HG03460 (cell line): Measurements from ENCODE around the gene TP73.

Experiments used
- ATAC-seq: cut with Tn5 transposase; IDR thresholded peaks from one replicate; pipeline ENCODE4 v1.9.1; 2021; ENCODE audit not compliant: unreplicated experiment

Gene TP73

DNA sequence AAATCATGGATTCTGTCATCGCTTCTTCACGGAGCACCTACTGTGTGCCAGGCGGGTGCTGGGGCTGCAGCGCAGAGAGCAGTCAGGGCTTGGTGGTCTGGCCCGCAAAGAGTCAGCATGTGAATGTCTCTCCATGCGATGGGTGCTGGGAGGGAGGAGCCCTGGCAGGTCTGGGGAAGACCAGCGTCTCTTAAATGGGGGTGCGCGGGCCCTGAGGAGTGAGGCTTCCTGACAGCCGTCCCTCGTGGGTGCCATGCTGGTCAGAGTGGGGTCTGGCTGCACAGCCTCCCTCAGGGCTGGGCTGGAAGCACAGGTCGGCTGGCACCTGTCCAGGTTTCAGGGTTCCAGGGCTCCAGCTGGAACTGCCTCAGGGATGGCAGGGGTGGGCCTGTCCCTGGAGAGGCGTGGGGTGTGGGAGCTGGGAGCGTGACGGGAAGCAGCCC lies 18.5 kb downstream of the TP73 start:
- no peak for ATAC-seq

DNA sequence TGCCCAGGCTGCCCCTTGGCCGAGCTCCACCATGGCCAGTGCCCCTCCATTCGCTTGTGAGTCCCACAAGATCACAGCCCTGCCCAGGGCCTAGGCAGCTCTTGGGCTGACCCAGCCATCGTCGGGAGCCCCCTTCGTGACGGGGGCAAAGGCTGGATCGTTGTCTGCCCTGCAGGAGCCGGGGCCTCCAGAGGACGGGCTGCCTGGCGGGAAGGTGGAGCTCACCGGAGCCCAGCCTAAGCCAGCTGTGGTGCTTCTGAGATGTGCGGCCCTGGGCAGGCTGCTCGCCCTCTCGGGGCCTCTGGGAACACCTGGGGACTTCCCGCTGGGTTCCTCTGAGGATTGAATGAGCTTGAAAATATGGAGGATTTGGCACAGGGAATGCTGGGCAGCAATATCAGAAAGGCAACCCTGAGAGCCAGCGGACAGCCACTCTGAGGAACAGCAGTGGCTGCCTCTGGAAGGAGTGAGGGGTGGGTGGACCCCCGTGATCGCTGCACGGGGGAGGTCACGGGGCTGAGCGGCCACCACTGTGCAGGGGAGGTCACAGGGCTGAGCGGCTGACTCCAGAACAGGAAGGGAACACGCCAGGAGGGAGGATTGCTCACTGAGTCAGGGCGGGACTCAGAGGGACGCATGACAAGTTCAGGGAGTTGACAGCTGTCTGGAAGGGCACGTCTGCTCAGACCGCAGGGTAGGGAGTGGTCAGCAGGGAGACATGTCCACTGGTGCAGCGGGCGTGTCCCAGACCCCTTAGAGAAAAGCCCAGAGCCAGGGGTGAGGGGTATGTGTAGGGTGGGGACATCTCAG lies 19.3 kb downstream of the TP73 start:
- no peak for ATAC-seq

DNA sequence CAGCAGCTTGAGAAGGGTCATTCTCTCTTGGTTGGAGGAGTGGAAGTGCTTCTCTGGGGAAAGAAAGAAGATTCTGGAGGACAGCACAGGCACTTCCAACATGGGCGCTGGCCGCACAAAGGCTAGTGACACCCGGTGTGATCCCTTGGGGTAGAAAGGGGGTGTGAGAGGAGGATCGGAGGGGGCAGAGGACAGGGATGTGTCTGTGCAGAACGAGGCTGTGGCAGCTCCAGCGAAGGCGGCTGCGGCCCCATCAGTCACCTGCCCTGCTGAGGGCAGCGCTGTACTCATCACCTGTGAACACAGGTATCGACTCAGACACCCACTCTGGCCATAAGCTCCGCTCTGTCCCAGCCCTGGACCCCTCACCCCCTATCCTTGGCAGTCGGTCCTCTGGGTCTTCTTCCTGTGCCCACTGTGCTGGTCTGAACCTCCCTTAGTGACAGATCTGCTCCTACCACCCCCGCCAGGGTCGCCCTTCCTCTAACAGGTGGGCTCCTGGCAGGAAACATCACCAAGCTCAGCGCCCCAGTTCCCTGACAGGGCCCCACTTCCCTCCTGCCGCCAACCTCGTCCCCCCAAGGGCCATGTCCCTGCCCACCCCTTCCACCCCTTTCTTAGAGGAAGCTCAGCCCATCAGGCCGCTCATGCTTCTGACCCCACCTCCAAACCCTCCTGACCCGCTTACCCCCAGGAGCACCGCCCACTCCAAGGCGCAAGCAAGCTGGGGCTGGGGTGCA lies 20.1 kb downstream of the TP73 start:
- no peak for ATAC-seq

DNA sequence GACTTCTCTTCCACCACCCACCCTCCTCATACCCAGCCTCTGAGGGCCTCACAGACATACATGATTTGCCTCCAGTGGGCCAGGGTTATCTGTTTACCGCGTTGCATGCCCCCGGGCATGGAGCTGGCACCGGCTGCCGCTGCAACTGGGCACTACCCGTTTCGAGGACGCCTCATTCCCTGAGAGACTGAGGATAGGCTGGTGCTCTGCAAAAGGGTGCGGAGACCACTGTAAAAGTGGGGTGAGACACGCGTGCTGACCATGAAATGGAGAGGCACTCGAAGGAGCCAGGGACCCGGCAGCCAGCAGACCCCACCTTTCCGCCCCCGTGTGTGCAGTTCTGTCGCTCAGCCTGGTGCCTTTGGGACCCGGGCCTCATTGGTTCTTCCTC lies 20.6 kb downstream of the TP73 start:
- ATAC-seq: no peak

DNA sequence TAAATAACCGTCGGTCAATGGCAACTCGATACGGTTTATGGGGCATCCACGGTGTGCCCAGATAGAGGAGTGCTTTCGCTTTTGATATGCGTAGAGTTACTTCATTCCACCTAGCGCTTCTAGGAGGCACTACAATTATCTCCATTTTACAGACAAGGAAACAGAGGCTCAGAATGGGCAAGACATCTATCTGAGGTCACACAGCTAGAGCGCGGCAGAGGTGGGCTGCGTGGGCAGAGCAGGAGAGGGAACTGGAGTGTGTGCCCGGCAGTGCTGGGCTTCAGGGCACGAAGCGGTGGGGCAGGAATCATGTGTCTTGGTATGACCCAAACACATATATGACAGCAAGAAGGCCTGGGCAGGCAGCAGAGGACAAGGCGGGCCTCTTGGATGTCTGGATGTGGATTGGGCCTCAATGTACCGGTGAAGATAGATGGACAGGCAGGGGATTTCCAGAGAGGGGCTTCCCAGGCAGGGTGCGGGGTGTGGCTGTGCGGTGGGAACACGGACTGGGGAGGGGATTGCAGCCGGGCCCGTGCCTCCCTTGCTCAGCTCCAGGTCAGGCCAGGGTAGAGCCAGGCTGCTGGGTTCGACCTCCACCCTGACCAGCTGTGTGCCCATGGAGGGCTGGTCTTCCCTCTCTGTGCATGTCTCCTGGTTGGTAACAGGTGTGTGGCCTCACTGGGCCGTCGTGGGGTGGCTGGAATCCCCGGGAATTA lies 21.2 kb downstream of the TP73 start:
- ATAC-seq: no peak

DNA sequence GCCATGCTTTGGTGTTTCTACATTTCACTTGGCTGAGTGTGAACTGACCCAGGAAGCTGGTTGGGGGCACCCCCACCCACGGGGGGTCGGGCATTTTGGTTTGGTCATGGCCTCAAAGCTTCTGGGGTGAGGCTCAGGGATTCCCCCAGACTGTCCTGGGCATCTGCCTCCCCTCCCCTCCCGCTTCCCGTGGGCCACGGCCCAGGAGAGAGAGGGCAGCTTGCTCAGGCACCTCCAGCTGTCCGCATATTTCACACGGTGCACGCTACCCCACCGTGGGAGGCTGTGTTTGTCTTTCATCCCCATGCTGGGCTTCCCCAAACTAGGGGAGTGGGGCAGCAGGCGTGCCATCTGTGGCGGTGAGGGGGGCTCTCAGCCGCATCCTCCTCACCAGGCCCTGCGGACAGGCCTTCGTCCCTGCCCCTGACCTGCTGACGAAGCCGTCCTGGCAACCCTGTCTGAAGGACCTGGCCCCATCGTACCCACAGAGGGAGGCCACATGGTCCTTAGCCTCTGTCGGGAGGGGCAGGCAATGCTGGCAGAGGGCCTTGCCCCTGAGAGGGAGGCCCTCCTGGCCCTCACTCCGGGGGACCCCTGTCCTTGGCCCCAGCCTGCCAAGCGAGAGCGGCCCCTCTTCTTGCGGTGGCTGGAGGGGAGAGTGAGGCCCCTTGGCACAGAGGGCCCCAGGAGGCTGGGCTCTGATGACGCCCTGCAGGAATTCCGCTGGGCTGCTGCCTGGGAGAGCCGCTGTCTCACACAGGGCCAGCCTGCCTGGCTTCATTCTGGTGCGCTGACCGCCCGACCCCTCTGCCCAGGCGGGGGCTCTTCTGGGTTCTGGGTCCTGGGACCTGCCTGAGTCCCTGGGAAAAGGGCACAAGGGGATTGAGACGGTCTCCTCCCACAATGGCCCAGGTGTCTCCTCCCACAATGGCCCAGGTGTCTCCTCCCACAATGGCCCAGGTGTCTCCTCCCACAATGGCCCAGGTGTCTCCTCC lies 22.1 kb downstream of the TP73 start:
- no peak for ATAC-seq

DNA sequence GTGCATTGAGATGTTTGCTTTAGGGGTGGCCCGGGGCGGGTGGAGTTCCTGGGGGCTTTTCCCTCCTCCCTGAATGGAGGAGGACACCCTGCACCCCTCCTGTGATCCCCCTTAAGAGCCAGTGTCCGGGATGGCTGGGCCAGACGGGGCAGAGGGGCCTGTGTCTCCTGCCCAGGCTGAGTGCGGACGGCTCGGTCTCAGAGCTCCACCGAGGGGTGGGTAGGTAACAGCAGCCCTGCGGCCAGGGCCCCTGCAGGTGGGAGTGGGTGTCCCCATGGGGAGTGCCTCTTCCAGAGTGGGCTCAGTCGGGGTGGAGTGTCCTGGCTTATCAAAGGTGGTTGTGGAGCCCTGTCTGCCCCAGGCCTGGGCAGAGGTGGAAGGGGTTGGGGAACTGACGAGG lies 23.1 kb downstream of the TP73 start:
- no peak for ATAC-seq

DNA sequence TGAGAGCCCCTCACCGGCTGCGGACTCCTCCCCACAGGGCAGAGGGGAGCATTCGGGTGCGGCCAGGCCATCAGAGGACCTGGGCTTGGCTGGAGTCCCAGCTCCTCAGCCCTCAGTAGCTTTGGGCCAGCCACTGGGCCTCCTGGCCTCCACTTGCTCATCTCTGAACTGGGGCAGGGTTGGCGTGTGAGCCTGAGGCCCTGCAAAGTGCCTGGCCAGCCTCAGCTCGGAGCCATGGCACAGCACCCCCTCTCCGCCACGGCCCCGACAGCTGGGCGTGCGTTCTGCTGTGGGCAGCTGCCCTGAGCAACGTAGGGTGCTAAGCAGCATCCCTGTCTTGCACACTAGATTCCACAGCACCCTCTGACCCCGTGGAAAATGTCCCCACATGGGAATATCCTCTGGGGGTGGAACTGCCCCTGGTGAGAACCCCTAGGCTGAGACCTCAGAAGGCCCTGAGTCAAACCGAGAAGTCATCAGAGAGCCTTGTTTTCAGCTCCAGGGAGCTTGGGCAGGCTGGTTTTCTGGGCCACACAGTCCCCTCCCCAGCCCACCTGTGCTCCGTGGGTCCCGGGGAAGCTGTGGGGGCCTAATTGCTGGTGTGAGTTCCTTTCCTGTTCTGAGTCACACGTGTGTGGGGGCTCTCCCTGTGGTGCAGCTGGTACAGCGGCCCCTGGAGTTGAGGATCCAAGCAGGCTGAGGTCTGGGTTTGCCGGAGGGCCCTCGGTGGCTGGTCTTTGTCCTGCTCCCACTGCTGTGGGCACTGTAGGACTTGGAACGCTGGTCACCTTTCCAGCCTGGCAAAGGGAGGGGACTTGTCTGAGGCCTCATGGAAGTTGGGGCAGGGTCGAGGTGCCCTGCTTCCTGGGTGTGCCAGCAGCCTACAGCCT lies 24.5 kb downstream of the TP73 start:
- peak; percentile 63 for ATAC-seq

DNA sequence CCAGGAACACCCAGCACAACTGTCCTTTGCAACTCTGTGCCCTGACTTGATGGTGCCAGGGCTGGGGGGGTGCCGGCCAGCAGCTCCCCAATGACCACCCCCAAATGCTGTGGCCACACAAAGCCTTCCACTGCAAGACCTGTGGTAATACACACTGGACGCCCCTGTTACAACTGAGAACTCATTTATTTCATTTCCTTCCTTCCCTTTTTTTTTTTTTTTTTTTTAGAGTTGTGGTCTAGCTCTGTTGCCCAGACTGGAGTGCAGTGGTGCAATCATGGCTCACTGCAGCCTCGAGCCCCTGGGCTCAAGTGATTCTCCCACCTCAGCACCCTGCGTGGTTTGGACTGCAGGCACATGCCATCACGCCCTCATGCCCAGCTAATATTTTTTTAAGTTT lies 25.2 kb downstream of the TP73 start:
- peak; percentile 5 for ATAC-seq

DNA sequence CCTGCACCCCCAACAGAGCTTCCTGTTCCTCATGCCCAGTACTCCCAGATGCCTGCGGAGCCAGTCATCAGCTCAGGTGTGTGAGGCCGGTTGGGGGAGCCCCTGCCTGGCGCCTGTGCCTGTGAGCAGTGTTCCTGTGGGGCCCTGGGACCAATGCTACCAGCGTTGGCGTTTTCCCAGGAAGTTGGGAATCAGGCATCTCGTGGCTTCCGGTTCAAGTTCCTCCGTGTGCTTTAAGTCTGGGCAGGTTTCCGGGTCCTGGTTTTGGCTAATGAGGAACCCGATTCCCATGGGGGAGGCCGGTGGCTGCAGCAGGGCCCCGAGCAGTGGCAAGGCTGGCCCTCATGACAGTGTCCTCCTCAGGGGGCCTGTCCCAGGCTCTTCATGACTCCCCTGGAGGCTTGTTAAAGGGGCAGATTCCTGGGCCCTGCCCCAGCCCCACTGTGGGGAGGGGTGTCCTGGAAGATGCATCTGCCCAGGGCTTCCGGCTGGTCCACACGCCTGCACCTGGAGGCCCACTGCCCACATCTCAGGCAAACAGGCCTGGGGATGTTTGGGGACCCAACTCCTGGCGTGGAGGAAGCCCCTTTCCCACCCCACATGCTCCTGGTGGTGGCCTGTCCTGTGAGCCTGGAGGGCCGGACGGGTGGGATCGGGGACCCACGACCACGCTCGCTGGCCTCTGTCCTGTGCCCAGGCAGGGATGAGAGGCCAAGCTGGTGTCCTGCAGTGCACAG lies 26.2 kb downstream of the TP73 start:
- ATAC-seq: no peak

DNA sequence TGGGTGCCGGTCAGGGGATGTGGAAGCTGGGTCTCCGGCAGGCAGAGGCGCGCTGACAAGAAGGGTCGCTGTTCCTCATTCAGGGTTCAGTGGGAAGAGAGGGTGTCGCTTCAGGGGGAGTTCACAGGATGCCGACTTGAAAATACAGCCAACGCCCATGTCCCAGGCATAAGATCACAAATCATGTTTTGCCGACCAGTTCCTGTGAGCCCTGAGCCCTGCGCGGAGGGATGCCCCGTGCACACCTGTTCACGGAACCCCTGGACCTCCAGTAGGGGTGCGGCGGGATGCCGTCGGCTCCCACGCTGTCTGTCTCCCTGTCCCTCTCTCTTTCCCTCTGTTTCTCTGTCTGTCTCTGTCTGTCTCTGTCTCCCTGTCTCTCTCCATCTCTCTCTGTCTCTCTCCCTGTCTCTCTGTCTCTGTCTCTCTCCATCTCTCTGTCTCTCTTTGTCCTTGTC lies 26.8 kb downstream of the TP73 start:
- ATAC-seq: no peak

DNA sequence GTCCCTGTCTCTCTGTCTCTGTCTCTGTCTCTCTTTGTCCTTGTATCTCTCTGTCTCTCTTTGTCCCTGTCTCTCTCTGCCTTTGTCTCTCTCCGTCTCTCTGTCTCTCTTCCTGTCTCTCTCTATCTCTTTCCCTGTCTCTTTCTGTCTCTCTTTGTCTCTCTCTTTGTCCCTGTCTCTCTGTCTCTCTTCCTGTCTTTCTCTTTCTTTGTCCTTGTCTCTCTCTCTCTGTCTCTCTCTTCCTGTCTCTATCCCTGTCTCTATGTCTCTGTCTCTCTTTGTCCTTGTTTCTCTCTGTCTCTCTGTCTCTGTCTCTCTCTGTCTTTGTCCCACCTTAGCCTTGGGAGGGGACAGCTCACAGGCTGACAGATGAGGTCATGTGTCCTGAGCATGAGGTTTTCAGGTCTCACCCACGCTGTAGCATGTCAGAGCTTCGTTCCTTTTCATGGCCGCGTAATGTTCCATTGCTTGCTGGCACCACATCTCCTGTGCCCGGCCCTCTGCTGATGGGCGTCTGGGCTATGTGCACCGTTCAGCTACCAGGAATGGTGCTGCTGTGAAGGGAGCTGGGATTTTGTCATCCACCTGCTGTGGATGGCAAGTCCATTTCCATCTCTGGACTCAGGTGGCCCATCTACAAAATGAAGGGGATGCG lies 27.6 kb downstream of the TP73 start:
- ATAC-seq: no peak

DNA sequence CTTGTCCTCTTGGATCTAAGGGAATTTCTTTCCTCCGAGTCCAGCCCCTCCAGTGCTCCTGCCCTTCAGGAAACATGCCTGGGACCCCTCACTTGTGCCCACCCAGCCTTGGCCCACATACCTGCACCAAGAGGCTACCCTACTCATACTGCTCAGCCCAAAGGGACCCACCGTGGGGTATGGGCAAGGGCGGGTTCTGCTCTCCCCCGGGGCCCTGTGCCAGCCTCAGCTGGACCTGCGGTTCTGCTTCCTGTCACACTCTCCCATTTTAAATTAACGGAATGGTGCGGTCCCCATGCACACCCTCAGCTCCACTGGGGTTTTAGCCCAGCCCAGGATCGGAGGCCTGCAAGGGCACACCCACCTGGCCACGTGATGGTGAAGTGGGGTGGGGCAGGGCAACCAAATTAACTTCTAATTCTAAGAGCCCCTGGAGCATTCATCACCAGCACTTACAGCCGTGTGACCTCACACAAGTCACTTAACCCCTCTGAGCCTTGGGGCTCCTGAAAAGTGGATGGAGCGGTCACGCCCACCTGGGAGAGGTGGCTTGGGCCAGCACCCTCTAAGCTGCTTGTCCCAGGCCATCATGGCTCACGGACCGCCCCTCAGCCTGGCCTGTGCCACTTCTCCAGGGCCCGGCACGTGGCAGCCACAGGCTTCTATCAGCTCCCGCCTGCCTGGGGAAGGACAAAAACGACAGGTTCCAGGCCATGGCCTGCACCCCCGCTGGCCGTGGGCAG lies 28.3 kb downstream of the TP73 start:
- no peak for ATAC-seq

DNA sequence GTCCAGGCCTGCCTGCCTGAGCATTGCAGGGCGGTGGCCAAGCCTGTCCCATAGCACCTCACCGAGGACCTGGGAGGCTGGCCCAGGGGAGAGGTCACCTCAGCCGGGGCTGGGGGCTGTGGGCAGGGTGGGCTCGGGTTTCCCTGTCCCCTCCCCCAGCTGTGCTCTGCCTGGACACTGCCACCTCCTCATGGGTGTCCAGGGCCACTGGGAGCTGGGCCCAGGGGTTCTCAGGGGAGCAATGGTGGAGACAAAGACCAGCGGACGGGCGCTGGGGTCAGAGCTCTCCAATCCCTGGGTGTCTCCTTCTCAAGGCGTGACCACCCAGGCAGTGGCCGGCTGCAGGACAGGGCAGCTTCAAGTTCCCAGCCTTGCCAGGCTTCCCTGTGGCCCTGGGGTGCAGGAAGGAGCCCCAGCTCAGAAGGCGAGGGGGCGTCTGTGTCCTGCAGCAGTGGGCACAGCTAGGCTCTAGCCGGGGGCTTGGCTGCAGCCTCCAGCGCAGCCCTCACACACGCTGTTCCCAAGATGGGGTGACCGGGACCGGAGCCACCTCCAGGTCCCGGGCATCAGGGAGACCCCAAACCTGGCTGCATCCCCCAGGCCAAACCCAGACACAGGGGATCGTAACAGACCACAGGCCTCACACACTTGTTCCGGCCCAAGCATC lies 29.0 kb downstream of the TP73 start:
- ATAC-seq: no peak

DNA sequence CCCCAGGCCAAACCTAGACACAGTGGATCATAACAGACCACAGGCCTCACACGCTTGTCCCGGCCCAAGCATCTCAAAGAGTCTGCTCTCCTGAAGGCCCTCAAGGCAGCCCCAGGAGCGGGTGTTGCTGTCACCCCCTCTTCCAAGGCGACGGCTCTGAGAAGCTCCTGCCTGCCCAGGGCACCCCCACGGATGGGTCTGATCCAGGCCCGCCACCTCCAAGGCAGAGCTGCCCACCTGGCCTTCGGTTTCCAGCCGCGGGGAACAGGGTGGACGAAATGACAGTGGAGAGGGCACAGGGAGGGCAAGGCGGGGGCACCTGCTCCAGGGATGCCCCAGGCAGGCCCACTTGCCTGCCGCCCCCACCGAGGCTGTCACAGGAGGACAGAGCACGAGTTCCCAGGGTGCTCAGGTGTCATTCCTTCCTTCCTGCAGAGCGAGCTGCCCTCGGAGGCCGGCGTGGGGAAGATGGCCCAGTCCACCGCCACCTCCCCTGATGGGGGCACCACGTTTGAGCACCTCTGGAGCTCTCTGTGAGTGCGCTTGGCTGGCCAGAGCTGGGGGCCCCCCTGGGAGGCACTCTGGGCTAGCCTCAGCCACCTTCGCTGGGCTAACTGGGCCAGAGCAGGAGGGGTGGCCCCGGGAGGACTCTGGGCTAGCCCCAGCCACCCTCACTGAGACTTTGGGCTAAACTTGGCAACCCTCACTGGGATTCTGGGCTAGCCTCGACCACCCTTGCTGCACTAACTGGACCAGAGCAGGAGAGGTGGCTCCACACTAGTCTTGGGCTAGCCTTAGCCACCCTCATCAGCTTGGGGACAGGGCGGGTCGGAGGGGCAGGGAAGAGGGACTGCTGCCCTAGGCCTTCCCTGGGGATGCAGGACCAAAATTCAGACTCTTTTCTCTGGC lies 29.8 kb downstream of the TP73 start:
- no peak for ATAC-seq

DNA sequence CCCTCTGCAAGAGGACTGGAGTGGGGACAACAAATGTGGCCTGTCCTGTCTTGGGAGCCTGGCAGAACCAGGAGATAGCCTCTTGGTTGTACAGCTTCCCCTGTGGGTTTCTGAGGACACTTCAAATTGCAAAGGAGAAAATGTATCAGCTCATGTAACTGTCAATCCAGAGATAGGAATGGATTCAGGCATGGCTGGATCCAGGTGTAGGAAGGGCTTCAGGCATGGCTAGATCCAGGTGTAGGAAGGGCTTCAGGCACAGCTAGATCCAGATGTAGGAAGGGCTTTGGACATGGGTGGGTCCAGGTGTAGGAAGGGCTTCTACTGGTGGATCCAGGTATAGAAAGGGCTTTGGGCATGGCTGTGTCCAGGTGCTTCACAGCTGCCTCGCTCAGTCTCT lies 30.9 kb downstream of the TP73 start:
- ATAC-seq: no peak
